Activated CD4-positive, alpha-beta memory T cell treated with anti-CD3 and anti-CD28 coated beads for 36 hours (primary cell): Measurements from ENCODE around the gene CDK4. TPM values are rescaled to one million over a fixed set of nuclear protein-coding genes. Genes with fewer than 3 reads are reported as not detected.
"Not testable (repeated sequence)": the region's sequence is repeated elsewhere in the genome, so short reads cannot be mapped to it uniquely, and the experiment has no call there.

Source experiments
- CTCF ChIA-PET: fragments of 350-600 bp; sonication (Branson Sonifier 250); formaldehyde crosslinking; loops from one replicate; lab custom pipeline; 2021; ENCODE audit warnings: antibody characterized with exemption, inconsistent platforms; lab: Charles Lee
- POLR2A ChIA-PET: fragments of 350-600 bp; sonication (Branson Sonifier 250); formaldehyde crosslinking; loops from one replicate; lab custom pipeline; 2021; ENCODE audit warnings: antibody characterized with exemption; lab: Charles Lee
- DNase-seq: peaks from one replicate; pipeline ENCODE4 v3.0.0-alpha.2; 2020
- H3K27ac Mint-ChIP-seq: one replicate; pipeline ENCODE4 v1.8.0; 2021; ENCODE audit warnings: mixed read lengths
- H3K27me3 Mint-ChIP-seq: one replicate; pipeline ENCODE4 v1.8.0; 2021; ENCODE audit warnings: mixed read lengths
- H3K36me3 Mint-ChIP-seq: one replicate; pipeline ENCODE4 v1.8.0; 2021; ENCODE audit warnings: mixed read lengths
- H3K4me1 Mint-ChIP-seq: one replicate; pipeline ENCODE4 v1.8.0; 2021; ENCODE audit warnings: low read depth, mixed read lengths
- H3K4me3 Mint-ChIP-seq: one replicate; pipeline ENCODE4 v1.8.0; 2021; ENCODE audit warnings: mild to moderate bottlenecking, mixed read lengths
- H3K9me3 Mint-ChIP-seq: one replicate; pipeline ENCODE4 v1.8.0; 2021; ENCODE audit warnings: mixed read lengths
- intact Hi-C: fragments of 100-400 bp; cut with micrococcal nuclease; formaldehyde crosslinking; loops from one replicate; pipeline ENCODE4 v1.15.1; 2023
- total RNA-seq, 2 experiments: library from RNA; stranded (reverse); gene quantifications; one replicate each; pipeline ENCODE4 v1.2.3, GENCODE V29; 2021

Gene CDK4
- total RNA-seq, 2 experiments from 2014 or later: 181 to 195 TPM

DNA sequence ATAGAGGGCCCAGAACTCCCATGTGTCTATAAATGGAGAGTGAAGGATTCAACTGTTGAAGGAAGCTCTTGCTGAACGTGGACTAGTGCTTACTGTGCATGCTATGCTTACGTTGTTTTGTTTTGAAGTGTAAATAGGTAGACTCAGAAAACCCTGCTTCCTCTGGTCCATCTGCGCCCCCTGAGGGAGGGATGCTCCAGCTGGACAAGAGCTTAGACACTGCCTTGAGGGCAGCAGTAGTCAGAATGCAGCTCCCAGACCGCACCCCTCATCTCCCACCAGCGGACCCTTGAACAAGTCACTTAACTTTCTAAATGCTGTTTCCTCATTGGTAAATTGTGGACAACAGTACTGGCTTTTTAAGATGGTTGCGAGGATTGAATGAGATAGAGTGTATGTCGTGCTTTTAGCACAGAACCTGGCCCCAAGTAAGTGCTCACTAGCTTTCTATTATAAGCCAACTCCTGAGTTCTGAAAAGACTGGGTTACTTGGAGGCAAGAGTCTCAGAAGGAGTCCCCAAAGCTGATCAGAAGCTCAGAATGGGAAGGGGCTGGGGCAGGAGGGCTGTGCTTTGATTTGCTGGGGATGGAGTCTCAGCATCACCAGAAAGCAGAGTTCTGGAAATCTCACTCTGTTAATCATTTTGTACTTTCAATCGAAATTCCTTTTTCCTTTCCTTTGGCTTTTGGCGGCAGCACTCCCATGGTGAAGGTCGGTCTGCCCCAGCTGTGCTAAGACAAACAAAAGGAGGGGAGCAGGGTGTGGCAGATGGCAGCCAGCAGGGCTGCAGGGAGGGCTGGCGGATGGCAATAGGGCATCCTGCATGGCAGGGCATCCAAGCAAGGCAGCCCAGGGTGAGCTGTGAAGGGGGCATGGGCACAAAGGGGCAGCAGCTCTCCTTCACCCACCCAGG, 29.1 kb downstream of the CDK4 start:
- ChIA-PET CTCF (interaction anchor here (0.6 kb wide), 1 partner anchor 139 kb away, joined by 3 read pairs; no protein-coding TSS in a partner anchor), POLR2A (interaction anchor here (0.5 to 0.6 kb wide), 2 partner anchors 98 to 119 kb away, joined by 3 to 4 read pairs; no protein-coding TSS in a partner anchor)
- DNase-seq: no peak
- peaks cover 44% of the 10 kb centered on the region for H3K36me3 Mint-ChIP-seq
- H3K4me3 Mint-ChIP-seq: no peak overlapping the region
- peak overlapping the region; percentile 34 for H3K27ac Mint-ChIP-seq
- H3K9me3 Mint-ChIP-seq: no peaks in the 10 kb centered on the region
- intact Hi-C loops: no loop called here
- H3K4me1 Mint-ChIP-seq: no peaks in the 10 kb centered on the region
- no peaks in the 10 kb centered on the region for H3K27me3 Mint-ChIP-seq

DNA sequence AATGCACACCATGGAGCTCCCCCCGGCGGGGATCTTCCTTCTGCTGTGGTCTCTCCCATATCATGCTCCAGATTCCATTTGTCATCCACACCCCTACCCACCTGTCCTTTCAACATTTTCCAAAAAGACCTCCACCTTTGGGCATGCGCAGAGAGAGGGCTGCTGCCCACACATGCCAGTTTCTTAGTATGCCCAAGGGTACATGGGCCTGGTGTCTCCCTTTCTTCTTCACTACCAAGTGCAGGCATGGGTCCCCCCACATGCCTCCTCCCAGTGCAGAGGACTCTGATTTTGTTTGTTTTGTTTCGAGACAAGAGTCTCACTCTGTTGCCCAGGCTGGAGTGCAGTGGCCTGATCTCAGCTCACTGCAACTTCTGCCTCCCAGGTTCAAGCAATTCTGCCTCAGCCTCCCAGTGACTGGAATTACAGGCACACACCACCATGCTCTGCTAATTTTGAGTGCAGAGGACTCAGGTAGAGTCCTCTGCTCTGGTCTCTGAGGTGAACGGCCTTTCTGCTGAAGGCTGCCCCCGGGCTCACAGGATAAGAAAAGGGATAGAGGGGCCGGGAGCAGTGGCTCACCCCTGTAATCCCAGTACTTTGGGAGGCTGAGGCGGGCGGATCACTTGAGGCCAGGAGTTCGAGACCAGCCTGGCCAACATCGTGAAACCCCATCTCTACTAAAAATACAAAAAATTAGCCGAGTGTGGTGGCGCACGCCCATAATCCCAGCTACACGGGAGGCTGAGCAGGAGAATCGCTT, 30.1 kb downstream of the CDK4 start:
- H3K36me3 Mint-ChIP-seq: peaks cover 43% of the 10 kb centered on the region
- intact Hi-C loops, CTCF ChIA-PET, H3K4me3 Mint-ChIP-seq, H3K9me3 Mint-ChIP-seq, H3K4me1 Mint-ChIP-seq, H3K27me3 Mint-ChIP-seq, DNase-seq: not testable (repeated sequence)
- H3K27ac Mint-ChIP-seq: peak overlapping the region; percentile 34
- POLR2A ChIA-PET: interaction anchor here (0.5 kb wide), 1 partner anchor 119 kb away, joined by 3 read pairs; no protein-coding TSS in a partner anchor

DNA sequence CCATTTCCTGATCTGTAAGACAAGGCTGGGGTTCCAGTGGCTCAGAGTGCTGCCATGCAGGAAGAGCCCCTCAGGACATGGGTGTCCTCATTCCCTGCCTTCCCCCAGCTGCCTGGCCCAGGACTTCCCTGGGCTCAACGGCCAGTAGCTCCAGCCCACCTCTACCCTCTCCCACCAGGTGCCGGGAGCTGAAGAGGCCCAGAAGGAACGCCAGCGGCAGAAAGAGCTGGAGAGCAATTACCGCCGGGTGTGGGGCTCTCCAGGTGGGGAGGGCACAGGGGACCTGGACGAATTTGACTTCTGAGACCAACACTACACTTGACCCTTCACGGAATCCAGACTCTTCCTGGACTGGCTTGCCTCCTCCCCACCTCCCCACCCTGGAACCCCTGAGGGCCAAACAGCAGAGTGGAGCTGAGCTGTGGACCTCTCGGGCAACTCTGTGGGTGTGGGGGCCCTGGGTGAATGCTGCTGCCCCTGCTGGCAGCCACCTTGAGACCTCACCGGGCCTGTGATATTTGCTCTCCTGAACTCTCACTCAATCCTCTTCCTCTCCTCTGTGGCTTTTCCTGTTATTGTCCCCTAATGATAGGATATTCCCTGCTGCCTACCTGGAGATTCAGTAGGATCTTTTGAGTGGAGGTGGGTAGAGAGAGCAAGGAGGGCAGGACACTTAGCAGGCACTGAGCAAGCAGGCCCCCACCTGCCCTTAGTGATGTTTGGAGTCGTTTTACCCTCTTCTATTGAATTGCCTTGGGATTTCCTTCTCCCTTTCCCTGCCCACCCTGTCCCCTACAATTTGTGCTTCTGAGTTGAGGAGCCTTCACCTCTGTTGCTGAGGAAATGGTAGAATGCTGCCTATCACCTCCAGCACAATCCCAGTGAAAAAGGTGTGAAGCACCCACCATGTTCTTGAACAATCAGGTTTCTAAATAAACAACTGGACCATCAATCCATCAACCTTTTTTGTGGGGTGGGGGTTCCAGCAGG, 31.2 kb downstream of the CDK4 start:
- no peaks in the 10 kb centered on the region for H3K27me3 Mint-ChIP-seq
- intact Hi-C loops: no loop called here
- no peaks in the 10 kb centered on the region for H3K4me1 Mint-ChIP-seq
- ChIA-PET POLR2A (interaction anchor here (1.5 kb wide), 1 partner anchor 21 kb away, joined by 3 read pairs; no protein-coding TSS in a partner anchor), CTCF (no interaction called here)
- peaks cover 39% of the 10 kb centered on the region for H3K36me3 Mint-ChIP-seq
- no peaks in the 10 kb centered on the region for H3K9me3 Mint-ChIP-seq
- DNase-seq: no peak
- no peak overlapping the region for H3K4me3 Mint-ChIP-seq
- no peak overlapping the region for H3K27ac Mint-ChIP-seq

DNA sequence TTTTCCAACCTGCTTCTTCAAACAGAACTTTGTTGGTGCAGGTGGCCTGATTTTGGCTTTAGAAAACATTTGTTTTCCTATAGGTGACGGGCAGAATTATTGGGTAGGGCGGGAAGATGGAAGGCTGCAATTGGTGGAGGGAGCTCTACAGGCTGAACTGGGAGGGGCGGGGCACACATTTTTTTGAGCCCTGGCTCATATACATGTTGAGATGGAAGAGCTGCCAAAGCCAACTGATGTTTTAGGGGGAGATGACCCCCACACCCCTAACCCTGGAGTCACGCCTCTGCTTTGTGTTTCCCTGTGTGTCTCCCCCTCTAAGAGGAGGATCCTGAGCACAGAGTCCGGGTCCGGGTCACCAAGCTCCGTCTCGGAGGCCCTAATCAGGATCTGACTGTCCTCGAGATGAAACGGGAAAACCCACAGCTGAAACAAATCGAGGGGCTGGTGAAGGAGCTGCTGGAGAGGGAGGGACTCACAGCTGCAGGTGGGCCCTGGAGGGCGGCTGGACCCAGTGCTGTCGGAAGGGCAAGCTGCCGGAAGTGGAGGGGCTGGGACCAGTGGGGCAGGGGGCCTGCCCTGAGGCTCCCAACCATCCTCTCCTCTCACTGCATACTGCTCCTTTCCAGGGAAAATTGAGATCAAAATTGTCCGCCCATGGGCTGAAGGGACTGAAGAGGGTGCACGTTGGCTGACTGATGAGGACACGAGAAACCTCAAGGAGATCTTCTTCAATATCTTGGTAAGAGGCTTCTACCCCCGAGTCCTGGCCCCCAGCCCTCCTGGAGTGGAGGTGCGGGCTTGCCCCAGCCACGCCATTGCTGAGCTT, 32.1 kb downstream of the CDK4 start:
- no peak for DNase-seq
- POLR2A ChIA-PET: interaction anchor here (1.5 kb wide), 1 partner anchor 22 kb away, joined by 3 read pairs; no protein-coding TSS in a partner anchor
- Mint-ChIP-seq H3K27ac (no peak overlapping the region), H3K9me3 (no peaks in the 10 kb centered on the region), H3K4me1 (no peaks in the 10 kb centered on the region), H3K27me3 (no peaks in the 10 kb centered on the region), H3K36me3 (peaks cover 40% of the 10 kb centered on the region), H3K4me3 (no peak overlapping the region)
- intact Hi-C loops: no loop called here
- CTCF ChIA-PET: interaction anchor here (1.9 kb wide), 1 partner anchor 22 kb away, joined by 5 read pairs; no protein-coding TSS in a partner anchor

- H3K36me3 Mint-ChIP-seq: peaks cover 41% of the 10 kb centered on the region
- no peaks in the 10 kb centered on the region for H3K27me3 Mint-ChIP-seq
- POLR2A ChIA-PET: no interaction called here
- no peaks in the 10 kb centered on the region for H3K9me3 Mint-ChIP-seq
- no peak overlapping the region for H3K4me3 Mint-ChIP-seq
- H3K4me1 Mint-ChIP-seq: no peaks in the 10 kb centered on the region
- CTCF ChIA-PET: interaction anchor here (0.6 to 1.9 kb wide), 2 partner anchors 18 to 23 kb away, joined by 3 to 5 read pairs; no protein-coding TSS in a partner anchor
- DNase-seq: no peak
- H3K27ac Mint-ChIP-seq: no peak overlapping the region
- intact Hi-C loops: no loop called here
Measured at GRCh38 chr12:57718641-57719528, 33.2 kb downstream of the CDK4 start.

DNA sequence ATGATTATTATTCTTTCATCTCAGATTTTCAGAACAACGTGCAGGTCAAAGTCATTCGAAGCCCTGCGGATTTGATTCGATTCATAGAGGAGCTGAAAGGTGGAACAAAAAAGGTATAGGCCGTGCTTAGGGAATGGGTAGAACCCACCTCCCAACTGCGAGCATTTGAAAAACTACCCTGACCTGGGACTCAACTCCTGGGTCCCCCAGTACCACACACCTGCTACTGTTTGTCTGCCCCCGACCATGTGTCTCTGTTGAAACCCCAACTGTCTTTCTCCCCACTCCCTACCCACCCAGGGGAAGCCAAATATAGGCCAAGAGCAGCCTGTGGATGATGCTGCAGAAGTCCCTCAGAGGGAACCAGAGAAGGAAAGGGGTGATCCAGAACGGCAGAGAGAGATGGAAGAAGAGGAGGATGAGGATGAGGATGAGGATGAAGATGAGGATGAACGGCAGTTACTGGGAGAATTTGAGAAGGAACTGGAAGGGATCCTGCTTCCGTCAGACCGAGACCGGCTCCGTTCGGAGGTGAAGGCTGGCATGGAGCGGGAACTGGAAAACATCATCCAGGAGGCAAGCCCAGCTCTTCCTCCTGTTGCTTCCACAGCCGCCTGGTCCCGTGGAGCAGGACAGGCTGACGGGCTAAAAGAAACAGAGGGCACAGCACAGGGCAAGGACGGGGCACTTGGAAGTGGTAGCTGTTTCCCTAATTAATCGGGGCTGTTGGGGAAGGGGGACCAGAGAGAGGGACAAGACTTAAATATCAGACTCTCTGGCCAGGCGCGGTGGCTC, 34.1 kb downstream of the CDK4 start:
- ChIA-PET CTCF (interaction anchor here (1.9 kb wide), 1 partner anchor 24 kb away, joined by 5 read pairs; no protein-coding TSS in a partner anchor), POLR2A (no interaction called here)
- Mint-ChIP-seq H3K36me3 (peaks cover 43% of the 10 kb centered on the region), H3K9me3 (no peaks in the 10 kb centered on the region), H3K4me1 (no peaks in the 10 kb centered on the region), H3K27me3 (no peaks in the 10 kb centered on the region), H3K4me3 (no peak overlapping the region), H3K27ac (no peak overlapping the region)
- DNase-seq: no peak
- intact Hi-C loops: no loop called here

DNA sequence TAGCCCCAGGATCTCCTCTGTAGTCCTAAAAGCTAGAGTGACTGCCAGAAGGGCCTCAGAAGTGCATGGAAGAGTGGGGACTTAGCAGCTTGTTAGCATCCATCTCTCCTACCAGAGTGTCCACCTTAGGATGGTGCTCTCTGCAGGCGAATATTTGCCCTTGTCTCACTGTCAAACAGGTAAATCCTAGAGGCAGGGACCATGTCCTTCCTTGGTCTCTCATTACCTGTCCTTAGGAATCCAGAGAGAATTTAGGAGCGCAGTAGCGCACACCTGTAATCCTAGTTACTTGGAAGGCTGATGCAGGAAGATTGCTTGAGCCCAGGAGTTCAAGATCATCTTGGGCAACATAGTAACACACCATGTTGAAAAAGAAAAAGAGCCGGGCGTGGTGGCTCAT, 35.0 kb downstream of the CDK4 start:
- Mint-ChIP-seq H3K36me3 (peaks cover 43% of the 10 kb centered on the region), H3K27ac (no peak overlapping the region), H3K4me3 (no peak overlapping the region), H3K9me3 (no peaks in the 10 kb centered on the region), H3K27me3 (no peaks in the 10 kb centered on the region), H3K4me1 (no peaks in the 10 kb centered on the region)
- no peak for DNase-seq
- intact Hi-C loops: no loop called here
- POLR2A ChIA-PET: no interaction called here
- CTCF ChIA-PET: no interaction called here

DNA sequence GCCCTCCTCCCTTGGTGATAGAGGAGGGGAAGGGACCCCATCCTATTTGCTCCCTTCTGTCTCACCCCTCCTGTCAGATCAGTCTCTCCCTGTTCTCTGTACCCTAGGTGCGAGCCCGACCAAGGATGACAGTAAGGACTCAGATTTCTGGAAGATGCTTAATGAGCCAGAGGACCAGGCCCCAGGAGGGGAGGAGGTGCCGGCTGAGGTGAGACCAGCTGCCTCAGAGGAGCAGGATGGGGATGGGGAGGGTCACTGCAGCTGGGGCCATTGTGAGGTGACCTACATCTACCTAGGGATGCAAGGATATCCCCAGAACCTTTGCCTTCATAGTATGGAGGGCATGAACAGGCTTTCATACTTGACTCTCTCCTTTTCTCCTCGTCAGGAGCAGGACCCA, 35.8 kb downstream of the CDK4 start:
- ChIA-PET POLR2A (no interaction called here), CTCF (no interaction called here)
- H3K4me1 Mint-ChIP-seq: no peaks in the 10 kb centered on the region

DNA sequence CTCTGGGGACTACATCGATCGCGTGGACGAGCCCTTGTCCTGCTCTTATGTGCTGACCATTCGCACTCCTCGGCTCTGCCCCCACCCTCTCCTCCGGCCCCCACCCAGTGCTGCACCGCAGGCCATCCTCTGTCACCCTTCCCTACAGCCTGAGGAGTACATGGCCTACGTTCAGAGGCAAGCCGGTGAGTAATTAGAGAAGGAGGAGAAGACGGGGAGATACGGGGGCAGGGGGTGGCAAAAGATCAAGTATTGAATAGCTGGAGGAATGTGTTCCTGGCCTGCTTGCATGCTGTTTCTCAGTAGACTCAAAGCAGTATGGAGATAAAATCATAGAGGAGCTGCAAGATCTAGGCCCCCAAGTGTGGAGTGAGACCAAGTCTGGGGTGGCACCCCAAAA, 36.3 kb downstream of the CDK4 start:
- CTCF ChIA-PET: no interaction called here
- no peak overlapping the region for H3K27ac Mint-ChIP-seq
- H3K36me3 Mint-ChIP-seq: peaks cover 42% of the 10 kb centered on the region
- POLR2A ChIA-PET: no interaction called here
- no peak overlapping the region for H3K4me3 Mint-ChIP-seq
- no peaks in the 10 kb centered on the region for H3K27me3 Mint-ChIP-seq
- no peak for DNase-seq
- H3K4me1 Mint-ChIP-seq: no peaks in the 10 kb centered on the region
- intact Hi-C loops: no loop called here
- H3K9me3 Mint-ChIP-seq: no peaks in the 10 kb centered on the region

More for the DNA sequence above, 35.8 kb downstream of the CDK4 start:
- Mint-ChIP-seq H3K27ac (no peak overlapping the region), H3K27me3 (no peaks in the 10 kb centered on the region), H3K36me3 (peaks cover 42% of the 10 kb centered on the region), H3K9me3 (no peaks in the 10 kb centered on the region), H3K4me3 (no peak overlapping the region)
- intact Hi-C loops: no loop called here
- DNase-seq: no peak
